OCI-M1 (cell line): Measurements from ENCODE around the gene WLS.
"Not testable (repeated sequence)": the region's sequence is repeated elsewhere in the genome, so short reads cannot be mapped to it uniquely, and the experiment has no call there.

Experiments
- DNase-seq: peaks from one replicate; lab custom pipeline; 2025; lab: John Stamatoyannopoulos, UW

Gene WLS

DNA sequence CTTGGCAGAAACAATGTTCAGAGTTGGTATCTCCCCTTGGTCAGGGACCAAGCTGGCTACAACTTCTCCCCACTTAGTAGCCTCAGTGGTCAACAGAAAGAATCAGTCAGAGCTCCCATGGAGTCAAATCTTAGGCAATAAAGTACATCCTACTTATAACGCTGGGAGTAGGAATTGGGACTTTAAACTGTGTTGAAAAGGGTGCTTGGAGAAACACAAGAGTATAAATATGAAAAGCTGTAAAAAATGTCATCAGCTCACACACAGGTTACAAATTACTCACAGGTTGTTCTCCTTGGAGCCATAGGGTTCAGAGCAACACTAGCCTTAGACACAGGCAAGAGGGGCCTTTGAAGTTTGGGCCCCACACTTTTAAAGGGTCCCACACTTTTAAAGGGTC is 67.4 kb downstream of the WLS start:
- DNase-seq = no peak

DNA sequence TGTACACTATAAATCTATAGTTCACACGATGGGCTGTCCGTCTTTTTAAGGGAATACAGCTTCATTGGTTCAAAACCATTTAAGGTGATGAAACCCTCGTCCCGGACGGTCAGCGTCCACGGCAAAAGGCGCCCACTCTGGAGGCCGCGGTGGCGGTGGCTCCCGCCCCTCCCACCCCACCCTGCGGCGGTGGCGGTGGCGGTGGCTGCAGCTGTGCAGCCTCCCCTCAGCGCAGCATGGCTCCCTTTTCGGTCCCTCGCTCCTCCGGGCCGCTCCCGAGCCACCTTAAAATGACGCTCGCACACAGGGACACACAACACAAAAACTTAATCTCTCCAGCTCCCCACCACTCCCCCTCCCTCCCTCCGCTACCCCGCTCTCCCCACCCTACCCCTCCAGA is 69.1 kb downstream of the WLS start:
- no peak for DNase-seq

DNA sequence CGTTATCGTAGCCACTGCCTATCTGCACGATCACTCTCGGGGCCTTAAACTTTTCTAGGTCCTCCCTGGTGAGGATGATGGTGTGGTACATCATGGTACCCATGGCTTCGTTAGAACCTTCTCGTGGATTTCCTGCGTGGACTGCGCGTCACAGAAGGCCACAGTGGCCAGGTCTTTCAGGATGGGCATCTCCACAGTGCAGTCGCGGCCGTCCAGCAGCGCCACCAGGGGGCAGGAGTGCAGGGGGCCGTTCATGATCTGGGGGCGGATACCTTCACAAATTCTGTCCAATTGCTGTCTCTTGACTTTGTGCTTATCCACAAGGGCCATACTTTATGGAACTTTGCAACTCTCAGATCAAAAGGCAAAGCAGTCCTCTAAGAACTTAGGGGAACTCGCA is 69.6 kb downstream of the WLS start:
- no peak for DNase-seq

DNA sequence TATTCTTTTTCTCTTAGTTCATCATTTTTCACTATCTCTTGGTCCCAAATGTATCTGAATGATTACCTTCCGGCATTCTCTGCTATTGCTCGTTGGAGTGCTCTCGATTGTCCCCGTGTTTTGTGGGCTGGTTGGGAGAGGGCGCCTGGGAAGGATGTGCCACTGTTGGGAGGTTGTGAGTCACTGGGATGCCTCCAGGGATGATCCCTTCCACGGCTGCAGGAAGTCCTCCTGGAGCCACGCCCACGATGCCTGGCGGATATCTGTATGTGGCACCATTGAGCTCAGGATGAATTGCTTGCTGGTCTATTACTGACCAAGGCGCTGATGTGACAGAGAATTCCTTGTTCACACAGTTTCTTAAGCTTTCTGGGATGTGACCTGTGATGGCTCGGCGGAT is 70.7 kb downstream of the WLS start:
- DNase-seq = not testable (repeated sequence)

DNA sequence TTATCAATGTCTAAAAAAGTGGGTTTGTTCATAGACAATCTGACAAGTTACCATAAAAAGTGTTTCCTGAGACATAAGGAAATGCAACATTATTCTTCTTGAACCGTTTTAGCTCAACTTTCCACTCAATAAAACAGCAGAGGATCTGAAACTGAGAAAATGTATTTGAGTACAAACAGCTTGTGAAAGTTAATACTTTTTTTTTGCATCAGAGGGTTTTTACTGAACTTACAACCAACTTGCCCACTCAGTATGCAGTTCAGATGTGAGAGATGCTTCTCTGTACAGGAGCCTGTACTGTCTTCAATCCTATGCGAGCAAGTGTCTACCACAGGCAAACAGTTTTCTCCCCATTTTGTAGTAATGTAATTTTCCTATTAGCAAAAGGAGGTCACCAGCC is 71.4 kb downstream of the WLS start:
- DNase-seq = not testable (repeated sequence)

DNA sequence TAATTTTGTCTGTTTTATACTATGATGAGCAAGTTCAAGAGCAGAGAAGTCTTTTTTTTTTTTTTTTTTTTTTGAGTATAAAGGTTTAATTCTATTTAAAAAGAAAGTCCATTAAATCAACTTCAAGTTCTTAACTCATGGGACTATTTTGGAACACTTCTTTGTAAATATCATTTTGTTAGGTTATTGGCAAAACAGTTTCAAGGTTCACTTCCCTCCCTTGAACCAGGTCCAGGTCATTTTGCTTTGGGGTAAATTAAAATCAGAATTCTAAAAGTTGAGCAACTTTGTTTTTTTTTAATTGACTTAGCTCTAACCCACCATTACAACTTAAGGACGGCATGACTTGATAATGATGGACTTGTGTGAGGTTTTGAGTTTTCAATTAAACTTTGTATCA is 72.3 kb downstream of the WLS start:
- DNase-seq = no peak

DNA sequence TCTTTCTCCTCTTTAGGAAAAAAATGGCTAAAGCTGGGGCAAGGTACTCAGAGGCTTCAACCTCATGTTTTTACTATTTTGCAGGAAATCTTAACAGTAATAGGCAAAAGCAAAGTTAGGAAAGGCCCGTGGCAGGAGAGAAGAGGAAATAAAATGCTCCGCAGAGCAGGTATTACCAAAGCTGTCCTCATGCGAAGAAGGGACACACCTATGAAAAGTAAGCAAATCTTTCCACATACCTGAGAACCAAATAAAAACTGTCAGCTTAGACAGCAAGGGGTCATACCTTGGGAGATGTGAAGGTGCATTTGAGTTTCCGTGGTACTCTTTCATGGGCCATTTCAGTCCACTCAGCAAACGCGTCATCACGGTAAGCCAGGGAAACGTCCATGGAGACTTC is 73.5 kb downstream of the WLS start:
- no peak for DNase-seq

DNA sequence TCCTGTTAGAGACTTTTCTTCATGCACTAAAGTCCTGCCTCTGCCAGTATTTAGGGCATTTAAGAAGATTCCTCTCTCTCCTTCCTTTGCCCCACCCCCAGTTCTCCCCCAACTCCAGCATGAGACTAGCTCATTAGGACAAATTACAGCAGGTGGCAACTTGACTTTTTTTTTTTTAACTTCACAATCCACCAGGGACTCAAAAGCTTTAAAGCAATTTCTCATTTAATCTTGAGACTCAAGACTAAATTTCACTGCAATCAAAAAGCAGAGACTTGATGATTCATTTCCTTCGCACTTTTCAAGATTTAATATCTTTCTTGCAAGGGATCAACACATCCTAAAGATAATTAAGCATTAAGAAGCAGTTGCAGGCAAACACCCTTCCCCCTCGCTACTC is 74.9 kb downstream of the WLS start:
- DNase-seq = no peak

DNA sequence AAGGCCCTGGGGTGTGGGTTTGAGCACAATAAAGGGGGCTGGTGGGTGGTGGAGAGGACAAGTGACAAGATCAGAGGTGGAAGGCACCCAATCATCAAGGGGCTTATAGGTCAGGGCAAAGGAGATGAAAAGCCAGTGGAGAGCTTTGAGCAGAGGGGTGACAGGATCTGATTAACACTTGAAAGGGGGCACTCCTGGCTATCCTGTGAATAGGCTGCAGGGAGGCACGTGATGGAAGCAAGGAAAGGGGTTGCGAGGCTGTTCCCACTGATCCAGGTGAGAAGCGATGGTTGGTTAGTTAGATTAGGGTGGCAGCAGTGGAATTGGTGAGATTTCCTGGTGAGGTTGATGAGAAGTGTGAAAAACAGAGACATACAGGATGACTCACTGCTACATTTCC is 80.6 kb downstream of the WLS start:
- DNase-seq = no peak

DNA sequence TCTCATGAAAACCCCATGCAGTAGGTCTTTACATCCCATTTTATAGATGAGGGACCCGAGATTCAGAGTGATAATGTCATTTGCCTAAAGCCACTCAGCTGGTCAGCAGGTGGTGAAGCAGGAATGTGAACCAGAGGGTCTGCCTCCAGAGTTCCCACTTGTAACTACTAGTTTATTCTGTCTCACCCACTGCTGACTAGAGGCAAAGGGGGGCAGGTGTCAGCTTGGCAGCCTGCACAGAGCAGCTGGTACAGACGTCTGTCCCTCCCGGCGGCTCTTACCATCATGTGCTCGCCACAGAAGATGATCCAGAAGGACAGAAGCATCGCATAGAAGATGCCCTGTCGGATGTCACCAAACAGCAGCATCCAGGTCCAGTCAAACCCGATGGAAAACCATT is 82.4 kb downstream of the WLS start:
- no peak for DNase-seq

DNA sequence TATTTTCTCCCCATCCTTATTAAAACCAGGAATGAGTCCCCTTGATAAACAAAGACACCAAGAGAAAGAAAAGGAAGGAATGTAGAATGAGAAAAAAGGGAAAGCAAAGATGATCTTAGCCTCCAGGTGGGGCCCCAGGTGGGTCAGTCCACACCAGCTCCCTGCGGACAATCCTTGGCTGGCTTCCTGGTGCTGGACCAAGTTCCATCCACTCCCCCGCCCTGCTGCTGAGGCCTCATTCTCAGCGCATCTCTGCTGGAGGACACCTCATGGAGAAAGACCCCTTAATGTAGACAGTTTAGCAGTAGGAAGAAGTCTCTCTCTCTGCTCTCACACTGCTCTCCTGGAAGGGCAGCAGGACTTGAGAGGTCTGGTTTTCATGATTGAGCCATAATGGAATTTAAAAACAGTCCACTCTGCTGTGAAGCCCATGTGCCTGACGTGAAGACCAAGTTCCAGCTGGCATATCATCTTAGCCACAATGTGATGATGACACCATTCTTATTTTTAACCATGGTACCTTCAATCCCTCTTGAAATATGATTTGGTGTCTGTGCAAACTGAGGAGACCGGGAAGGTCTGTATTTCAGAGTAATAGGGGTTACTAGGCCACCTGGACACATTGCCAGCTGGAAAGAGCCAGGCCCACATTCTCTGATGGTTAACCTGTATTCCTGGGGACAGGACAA is 83.1 kb downstream of the WLS start:
- DNase-seq = no peak

DNA sequence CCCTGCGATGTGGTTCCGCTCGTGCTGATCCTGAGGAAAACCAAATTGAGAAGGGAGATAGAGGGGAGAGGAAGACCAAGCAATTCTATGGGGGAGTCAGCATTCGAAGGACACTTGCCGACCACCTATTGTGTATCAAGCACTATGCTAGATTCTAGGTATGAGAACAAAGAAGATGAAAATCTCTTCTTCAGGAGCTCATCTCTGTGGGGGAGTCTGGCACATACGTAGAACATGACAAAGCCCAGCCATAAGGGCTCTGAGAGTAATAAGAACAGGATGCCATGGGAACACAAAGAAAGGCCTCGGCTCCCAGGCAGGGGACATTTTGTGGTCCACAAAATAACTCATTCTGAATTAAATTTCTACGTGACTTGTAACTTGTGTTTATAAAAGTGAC is 83.7 kb downstream of the WLS start:
- no peak for DNase-seq

DNA sequence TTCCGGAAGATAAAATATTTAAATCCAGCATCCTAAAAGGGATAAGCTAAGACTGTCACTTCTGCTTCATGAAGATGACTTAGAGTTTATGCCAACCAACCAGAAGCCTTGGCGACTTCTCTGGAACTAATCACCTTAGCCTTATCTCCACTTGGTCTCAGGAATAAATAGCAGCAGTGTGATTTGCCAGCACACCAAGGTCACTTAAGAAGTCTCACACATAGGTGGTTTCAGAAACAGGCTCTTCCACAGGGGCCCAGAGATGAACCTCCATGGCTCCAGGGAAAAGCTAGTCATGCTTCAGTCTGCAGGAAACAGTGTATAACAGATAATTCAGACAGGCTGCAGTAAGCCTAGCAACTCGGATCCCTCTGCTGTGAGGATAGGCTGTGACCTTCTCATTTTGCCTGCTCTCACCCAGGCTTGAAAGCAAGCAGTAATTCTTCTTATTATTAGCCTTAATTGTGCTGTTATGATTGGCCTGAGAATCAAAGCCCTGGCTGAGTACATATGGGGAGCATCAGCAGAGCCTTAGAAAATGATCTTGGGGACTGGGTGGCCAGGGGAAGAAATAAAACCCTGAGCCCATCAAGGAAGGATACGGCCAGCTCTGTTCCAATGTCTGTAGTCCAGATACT is 84.7 kb downstream of the WLS start:
- no peak for DNase-seq

DNA sequence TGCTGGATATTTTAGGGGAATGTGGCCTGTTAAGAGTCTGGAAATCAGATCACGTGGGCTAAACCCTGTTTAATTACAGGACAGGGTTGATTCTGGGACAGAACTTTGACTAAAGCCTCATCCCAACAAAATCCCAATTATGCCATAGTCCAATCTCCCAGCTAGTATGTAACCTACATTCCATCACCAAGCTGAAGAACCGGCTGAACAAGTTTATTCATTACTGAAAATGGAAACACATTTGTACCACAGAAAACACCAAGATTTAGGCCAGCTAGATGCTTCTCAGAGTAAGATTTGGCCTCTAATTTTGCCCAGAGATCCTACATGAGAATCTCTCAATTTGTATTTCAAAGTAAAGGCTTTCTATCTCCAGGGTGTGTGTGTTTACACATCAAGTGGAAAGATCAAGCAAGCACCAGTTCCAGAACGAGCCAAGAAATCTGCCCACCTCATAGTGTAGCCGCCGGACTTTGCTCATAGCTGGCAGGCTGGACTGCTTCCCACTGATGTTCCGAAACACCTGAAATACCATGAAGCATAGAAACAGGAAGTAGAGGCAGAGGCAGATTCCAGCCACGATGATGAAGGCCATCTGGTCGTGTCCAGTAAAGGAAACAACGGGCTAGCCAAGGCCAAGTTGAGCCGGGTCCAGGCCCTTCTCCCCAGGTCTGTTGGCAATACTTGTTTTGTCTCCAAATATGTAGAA is 86.8 kb downstream of the WLS start:
- DNase-seq = no peak

DNA sequence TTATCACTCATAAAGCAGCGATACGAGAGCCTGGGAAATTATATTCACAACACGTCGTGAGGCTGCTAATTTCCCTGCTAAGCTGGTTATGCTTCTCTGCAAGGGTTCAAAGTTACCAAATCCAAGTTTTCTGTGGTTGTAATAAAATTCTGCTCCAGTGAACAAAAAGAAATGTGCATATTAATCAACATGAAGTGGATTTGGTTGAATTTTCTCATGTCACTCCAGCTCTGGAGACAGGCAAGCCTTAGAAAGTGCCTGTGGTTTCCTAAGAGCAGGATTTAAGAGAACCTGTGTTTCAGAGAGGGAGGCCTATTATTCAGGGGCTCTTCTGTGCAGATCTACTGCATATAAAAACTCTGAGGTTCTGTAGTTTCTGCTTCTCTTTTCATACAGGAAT is 87.5 kb downstream of the WLS start:
- no peak for DNase-seq

DNA sequence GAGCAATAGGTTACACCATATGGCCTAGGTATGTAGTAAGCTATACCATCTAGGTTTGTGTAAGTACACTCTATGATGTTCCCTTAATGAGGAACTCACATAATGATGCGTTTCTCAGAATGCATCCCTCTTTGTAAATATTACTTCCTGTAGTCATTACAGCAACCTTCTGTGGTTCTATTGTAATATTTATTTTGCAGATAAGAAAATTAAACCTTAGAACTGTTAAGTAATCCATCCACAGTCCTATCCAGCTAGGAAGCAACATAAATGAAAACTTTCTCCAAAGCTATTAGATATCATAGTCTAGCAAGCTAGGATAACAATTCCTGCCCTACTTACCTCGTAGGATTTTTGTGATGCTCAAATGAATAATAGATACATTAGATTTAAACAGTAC is 88.7 kb downstream of the WLS start:
- no peak for DNase-seq

DNA sequence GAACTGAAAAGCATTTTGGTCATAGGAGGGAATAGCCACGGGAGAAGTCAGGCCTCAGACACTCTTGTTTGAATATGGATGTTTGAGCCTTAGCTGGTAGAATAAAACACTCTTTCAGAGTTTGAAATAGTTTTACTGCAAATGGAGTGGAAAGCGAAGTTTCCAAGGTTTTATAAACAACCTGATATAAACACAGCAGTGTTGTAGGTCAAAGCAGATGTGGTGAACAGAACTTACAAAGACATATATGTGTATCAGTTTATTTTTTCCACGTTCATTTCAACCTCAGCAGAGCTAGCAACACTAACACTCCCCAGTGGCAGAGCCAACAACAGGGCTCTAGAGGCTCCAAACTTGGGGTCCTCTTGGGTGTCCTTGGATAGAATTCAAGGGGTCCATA is 89.9 kb downstream of the WLS start:
- DNase-seq = no peak

DNA sequence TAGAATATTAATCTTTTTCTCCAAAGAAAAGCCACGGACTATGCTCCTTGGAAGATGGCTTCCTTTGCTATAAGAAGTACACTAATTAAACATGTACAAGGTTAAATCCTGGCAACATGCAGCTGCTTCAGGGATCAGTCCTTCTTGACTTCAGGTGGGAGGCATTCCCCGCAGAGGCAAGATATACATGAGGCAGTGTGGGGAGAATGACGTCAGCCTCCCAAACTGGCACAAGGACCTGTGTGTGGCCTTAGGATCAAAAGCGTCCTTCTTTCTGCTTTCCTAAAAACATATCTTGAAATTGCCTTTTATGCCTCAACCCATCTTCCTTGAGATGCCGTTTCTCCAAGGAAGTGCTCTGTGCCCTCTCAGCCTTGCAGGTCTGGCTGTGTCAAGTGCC is 90.3 kb downstream of the WLS start:
- DNase-seq = no peak

DNA sequence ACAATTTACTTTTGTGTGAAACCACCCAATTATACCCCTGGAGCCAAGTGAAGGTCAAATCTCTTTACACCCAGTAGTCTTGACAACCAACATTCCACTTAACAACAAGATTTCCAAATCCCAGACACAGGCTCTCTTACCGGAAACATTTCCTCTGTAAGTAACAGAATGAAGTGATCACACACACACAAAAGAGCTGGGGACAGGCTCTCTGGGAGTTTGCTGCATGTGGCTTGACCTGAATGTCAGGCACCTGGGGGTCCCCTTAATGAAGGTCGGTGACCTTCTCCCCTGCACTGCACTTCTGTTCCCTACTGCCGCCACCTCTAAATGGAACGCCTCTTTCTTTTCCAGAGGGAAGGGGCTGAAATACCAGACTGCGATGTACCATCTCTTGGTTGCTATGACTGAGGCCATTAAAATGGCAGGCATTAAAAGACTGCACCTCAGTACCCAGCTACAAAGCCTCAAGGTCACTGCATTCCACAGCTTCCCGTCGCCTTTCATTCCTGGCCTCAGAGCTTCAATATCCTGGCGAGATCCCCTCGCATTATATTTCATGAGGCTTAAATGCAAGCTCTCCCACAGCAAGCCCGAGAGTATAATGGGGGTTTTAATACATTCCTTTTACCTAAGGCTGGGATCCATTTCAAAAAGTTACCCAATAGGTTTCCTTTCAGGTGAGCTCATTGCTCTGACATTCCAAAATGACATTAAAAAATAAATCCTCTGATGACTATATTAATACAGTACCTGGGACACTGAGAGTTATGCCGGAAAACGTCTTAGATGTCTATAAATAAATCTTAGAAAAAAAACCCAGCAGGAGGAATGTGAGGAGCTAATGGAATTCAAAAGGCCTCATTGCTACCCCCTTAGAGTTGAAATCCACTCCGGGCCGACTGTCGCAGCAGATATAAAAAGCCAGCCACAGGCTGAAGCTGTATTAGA is 91.0 kb downstream of the WLS start:
- no peak for DNase-seq

DNA sequence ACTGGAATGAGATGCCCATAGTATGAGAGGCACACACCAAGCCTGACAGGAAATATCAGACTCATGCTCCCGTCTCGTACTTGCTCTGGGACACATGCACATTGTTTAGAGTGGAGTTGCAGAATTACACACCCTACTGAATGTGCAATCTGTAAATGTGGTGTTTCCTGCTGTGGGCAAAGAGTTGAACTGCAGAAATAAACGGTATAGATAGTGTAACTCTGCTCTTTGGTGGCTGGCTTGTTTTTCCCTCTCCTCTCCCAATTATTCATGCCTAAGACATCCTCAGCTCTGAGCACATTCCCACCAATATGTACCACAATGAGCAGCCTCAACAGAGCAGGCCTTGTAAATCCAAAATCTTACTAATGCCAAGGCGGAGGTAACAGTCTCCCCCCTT is 91.8 kb downstream of the WLS start:
- no peak for DNase-seq

DNA sequence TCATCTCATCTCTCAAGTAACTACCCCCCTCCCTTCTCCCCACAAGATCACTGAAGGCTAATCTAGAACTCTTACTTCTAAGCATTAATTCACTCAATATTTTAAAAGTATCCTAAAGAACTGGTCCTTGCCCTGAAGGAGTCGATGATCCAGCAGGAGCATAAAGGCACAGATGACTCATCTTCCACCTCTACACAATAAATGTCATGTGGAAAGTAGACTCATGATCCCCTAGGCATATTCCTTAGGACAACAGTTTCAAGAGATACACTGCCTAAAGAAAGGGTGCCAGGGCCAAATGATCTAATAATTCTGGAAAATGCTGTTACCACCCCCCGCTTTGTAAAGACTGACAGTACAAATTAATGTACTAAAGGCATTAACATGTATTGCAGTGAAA is 96.1 kb downstream of the WLS start:
- no peak for DNase-seq

DNA sequence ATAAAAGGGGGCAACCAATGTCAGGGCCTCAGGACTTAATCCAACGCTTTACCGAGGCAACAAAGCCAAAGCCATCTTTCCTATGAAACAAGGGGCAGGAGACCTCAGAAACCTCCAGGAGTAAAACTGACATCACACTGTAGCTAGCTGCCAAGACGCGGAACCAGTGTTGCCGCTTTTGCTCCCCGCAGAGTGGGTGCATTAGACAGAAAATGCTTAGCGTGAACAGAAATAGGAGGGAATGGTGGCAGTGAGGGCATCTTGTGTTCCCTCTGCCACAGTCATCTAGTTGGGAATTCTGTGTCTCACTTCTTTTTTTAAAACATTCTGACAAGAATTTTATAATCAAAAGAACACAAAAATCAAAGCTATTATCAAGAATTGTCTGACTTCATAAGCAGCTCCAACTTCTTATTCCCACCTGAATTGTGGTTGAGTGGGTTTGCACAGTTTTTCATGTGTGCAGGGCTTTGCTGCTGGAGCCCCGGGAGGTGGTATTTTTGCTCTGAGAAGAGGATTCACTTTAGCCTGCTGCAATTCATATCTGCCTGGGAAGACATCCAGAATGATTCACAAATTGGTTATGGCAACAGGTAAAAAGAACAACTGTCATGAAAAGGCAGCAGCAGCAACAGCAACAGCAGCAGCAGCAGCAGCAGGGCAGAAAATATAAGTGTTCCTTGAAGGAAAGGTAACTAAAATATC is 99.7 kb downstream of the WLS start:
- no peak for DNase-seq
